Mucosa of descending colon (tissue), 3 donors: ENCODE measurements around the gene FUT8. TPM values are rescaled to one million over a fixed set of nuclear protein-coding genes. Genes with fewer than 3 reads are reported as not detected.

Experiments
- ATAC-seq: fragments of 200-7000 bp; cut with Tn5 transposase; one replicate; pipeline ENCODE4 v1.9.1; 2020; ENCODE audit warnings: mild to moderate bottlenecking, moderate library complexity
- DNase-seq, 3 donors: peaks; one replicate each; pipeline ENCODE4 v3.0.0-alpha.2; 2020
- H3K36me3 ChIP-seq: fragments of 200-600 bp; one replicate; pipeline ENCODE4 v1.8.0; 2021; ENCODE audit warnings: low read depth, mild to moderate bottlenecking
- H3K4me1 ChIP-seq: fragments of 200-600 bp; one replicate; pipeline ENCODE4 v1.8.0; 2021; ENCODE audit warnings: low read depth, mild to moderate bottlenecking
- H3K4me3 ChIP-seq: fragments of 200-600 bp; one replicate; pipeline ENCODE4 v1.8.0; 2021; ENCODE audit warnings: mild to moderate bottlenecking
- H3K9me3 ChIP-seq: fragments of 200-600 bp; one replicate; pipeline ENCODE4 v1.8.0; 2021; ENCODE audit warnings: mild to moderate bottlenecking
- intact Hi-C, 2 donors: fragments of 100-400 bp; cut with DNase I in 1 of 2; cut with micrococcal nuclease in 1 of 2; formaldehyde crosslinking; loops; one replicate each; pipeline versions ENCODE4 v1.11.0 to v1.11.1; 2022; cut with DNase I, micrococcal nuclease
- total RNA-seq, 3 donors: library from RNA; stranded (reverse); fragmentation: NEBNext Ultra II Directional in 2 of 3; extraction: Animal tissue kit (Norgen Biotek cat#: 25700) in 2 of 3; gene quantifications; one replicate each; pipeline versions ENCODE4 v1.2.1 to v1.2.4, GENCODE V29; 2021 to 2023
- TF ChIP-seq, protein P1 (sequence below): fragments of 200-600 bp; IDR thresholded peaks from one replicate; pipeline ENCODE4 v1.8.0; 2022; ENCODE audit warnings: antibody characterized with exemption, mild to moderate bottlenecking
- donor health status: DM: no; HTN: no; CAD: no; lungs with moderate emphysema.
- donor health status: DM: no; HTN: no; CAD: no.
- donor health status: DM: no; HTN: yes; CAD: no.

Gene FUT8
- total RNA-seq, 3 donors from 2014 or later, result 24.7 to 38.1 (median 32.2) TPM

DNA sequence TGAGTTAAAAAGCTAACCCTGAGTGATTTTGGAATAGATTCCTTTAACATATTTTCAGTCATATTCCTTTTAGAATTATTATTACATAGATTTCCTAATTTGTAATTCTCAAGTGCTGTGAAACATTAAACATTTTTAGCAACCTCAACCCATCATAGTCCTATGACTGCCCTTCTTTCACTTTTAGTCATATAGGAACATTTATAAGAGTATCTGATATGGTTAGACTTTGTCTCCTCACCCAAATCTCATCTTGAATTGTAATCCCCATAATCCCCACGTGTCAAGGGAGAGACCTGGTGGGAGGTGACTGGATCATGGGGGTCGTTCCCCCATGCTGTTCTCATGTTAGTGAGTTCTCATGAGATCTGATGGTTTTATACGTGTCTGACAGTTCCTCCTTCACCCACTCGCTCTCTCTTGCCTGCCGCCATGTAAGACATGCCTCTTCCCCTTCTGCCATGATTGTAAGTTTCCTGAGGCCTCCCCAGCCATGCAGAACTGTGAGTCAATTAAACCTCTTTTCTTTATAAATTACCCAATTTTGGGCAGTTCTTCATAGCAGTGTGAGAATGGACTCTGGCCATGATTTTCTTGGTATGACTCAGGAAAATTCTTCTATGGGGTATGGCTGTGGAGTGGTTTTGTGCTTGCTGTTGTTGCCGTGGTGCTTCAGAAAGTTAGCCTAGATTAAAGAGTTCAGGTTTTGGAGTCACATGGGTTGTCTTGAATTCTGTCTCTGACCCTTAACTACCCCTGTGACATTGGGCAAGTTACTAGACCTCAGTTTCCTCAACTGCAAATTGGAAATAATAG, 83.9 kb downstream of the FUT8 start:
- ATAC-seq, result no peak
- intact Hi-C loops, result no loop called here
- no peaks in the 10 kb centered on the region for H3K9me3 ChIP-seq
- TF ChIP-seq, protein P1, sequence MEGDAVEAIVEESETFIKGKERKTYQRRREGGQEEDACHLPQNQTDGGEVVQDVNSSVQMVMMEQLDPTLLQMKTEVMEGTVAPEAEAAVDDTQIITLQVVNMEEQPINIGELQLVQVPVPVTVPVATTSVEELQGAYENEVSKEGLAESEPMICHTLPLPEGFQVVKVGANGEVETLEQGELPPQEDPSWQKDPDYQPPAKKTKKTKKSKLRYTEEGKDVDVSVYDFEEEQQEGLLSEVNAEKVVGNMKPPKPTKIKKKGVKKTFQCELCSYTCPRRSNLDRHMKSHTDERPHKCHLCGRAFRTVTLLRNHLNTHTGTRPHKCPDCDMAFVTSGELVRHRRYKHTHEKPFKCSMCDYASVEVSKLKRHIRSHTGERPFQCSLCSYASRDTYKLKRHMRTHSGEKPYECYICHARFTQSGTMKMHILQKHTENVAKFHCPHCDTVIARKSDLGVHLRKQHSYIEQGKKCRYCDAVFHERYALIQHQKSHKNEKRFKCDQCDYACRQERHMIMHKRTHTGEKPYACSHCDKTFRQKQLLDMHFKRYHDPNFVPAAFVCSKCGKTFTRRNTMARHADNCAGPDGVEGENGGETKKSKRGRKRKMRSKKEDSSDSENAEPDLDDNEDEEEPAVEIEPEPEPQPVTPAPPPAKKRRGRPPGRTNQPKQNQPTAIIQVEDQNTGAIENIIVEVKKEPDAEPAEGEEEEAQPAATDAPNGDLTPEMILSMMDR, result no peak
- no peaks in the 10 kb centered on the region for H3K36me3 ChIP-seq
- no peaks in the 10 kb centered on the region for H3K4me1 ChIP-seq
- no peak overlapping the region for H3K4me3 ChIP-seq
- DNase-seq, result no peak

DNA sequence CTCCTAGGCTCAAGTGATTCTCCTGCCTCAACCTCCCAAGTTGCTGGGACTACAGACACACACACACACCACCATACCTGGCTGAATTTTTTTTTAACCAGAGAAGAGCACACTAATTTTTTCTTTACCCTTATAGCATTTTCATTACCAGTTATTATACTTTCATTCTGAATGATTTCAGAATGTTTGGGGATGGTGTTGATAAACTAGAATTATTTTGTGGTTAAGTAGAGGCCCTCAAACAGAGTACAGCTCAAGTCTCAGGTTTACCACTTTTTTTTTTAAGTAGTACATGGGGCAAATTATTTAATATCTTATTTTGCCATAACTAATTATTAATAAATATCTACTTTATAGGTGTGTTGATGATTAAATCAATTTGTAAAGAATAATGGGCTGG, 86.6 kb downstream of the FUT8 start:
- ATAC-seq (no peak), DNase-seq (no peak)
- H3K36me3 ChIP-seq, result no peaks in the 10 kb centered on the region
- no peaks in the 10 kb centered on the region for H3K4me1 ChIP-seq
- H3K4me3 ChIP-seq, result no peak overlapping the region
- no peaks in the 10 kb centered on the region for H3K9me3 ChIP-seq
- intact Hi-C loops, result no loop called here
- TF ChIP-seq, protein P1, result no peak

DNA sequence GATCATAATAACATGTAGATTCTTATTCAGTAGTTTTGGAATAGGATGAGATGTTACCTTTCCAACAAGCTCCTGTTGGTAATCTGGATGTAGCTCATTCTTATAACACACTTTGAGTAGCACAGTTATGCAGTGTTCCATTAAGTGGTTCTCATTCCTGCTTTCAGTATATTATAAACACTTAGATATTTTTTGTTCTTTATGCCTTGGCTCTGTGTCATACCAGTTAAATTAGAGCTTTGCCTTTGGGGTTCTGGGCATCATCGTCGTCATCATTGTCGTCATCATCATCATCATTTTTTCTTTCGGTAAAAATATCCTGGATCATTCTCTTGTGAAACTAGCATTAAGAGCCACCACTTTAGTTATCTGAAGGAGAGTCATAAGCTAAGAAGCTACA, 87.5 kb downstream of the FUT8 start:
- TF ChIP-seq, protein P1, result no peak
- intact Hi-C loops, result no loop called here
- Histone ChIP-seq H3K4me3 (no peak overlapping the region), H3K4me1 (no peaks in the 10 kb centered on the region), H3K9me3 (no peaks in the 10 kb centered on the region), H3K36me3 (no peaks in the 10 kb centered on the region)
- DNase-seq (no peak), ATAC-seq (no peak)

DNA sequence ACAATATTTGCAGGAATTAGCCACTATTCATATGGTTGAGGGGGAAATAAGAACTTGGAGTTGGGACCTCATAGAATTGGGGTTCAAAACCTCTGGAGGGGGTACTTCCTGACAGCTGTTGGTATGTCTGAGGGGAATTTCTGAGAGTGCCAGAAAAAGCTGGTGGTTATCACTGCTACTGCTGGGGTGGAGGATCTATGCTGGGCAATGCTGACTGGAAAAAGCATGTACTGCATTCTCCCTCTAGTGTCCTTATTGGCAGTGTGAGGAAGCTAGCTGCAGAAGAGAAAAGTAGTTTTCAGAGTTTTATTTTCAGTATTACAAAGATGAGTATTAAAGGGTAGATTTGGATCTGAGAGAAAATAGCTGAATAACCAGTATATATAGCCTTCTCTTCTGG, 88.8 kb downstream of the FUT8 start:
- Histone ChIP-seq H3K36me3 (no peaks in the 10 kb centered on the region), H3K9me3 (no peaks in the 10 kb centered on the region), H3K4me1 (no peaks in the 10 kb centered on the region), H3K4me3 (no peak overlapping the region)
- ATAC-seq, result no peak
- no peak for DNase-seq
- TF ChIP-seq, protein P1, result no peak
- intact Hi-C loops, result no loop called here

DNA sequence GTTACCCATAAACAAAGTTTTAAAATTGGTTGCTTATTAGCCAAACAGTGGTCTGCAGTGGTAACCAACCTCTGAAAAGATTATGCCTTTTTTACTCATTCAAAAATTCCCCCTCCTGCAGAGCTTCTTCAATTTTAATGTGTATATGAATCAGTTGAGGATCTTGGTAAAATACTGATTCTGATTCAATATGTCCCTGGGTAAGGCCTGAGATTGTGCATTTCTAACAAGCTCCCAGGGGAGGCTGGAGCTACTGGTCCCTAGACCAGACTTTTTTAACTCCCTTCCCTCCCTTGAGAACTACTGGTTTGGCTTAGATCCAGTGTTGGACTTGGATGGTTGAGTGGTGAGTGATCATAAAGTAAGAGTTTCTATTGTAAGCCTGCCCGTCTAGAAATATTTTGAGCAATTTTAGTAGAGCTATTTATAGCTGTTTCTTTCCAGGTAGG, 90.2 kb downstream of the FUT8 start:
- Histone ChIP-seq H3K9me3 (no peaks in the 10 kb centered on the region), H3K36me3 (no peaks in the 10 kb centered on the region), H3K4me3 (no peak overlapping the region), H3K4me1 (peaks cover 4% of the 10 kb centered on the region)
- intact Hi-C loops, result no loop called here
- TF ChIP-seq, protein P1, result no peak
- no peak for ATAC-seq
- DNase-seq, result no peak
